ENCODE measurements around the gene C2CD4A.

The C2CD4A gene

DNA sequence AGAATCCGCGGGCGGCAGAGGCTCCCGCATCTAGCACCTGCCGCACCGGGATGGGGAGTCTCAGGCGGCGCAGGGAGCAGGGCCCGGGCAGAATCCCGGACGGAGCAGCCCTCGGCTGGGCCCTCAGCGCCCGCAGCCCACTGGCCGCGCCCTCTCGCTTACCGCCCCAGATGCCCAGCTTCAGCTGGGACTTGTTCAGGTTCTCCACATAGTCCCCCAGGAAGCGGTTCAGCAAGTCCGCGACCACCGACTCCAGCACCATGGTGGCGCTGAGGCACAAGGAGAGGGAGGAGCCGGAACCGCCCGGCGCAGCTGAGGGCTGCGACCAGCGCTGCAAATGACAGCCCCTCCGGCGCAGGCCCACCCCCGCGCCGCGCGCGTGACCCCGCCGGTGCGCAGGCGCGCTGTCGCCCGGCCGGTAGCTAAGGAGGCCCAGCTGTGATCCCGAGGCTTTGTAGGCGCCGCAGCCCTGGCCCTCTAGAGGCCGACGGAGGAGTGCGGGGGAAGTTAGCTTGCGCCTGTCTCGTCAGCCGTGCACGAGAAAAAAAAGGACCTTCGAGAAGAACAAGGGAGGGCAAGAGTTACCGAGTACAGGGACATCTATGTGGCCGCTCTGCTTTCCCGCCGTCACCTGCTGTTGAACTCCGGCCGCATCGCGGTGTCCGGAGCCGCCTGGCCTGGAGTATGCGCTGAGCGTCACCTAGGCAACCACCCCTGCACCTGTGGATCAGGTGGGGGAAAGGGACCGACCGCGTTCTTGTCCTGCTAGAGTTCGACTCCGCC lies 6.5 kb upstream of the C2CD4A start, which contains the start of gene VPS13C:
Gene VPS13C, minus strand, starts transcription at position 335 of the 783 bp plus-strand sequence. Its CDS starts 73 bp downstream, at position 262.
- peak; percentile 71 for TF ChIP-seq POLR2AphosphoS5 (IDR thresholded peaks at IDR 0.05; ENCODE audit: low read depth, low read length)
- peak; percentile 26; the same call in 1 of the 2 replicates for TF ChIP-seq SIN3A (IDR thresholded peaks at IDR 0.05; ENCODE audit: borderline replicate concordance, insufficient read depth, low read length)
- TF ChIP-seq FOXP2 (optimal IDR thresholded peaks at IDR 0.05; ENCODE audit: borderline replicate concordance, extremely low read depth, extremely low read length, insufficient read depth): peak; percentile 85
- TF ChIP-seq TAF1 (IDR thresholded peaks at IDR 0.05; ENCODE audit: borderline replicate concordance, insufficient read depth, low read length): peak; percentile 43; the same call in 1 of the 2 replicates
- TF ChIP-seq, protein P1, sequence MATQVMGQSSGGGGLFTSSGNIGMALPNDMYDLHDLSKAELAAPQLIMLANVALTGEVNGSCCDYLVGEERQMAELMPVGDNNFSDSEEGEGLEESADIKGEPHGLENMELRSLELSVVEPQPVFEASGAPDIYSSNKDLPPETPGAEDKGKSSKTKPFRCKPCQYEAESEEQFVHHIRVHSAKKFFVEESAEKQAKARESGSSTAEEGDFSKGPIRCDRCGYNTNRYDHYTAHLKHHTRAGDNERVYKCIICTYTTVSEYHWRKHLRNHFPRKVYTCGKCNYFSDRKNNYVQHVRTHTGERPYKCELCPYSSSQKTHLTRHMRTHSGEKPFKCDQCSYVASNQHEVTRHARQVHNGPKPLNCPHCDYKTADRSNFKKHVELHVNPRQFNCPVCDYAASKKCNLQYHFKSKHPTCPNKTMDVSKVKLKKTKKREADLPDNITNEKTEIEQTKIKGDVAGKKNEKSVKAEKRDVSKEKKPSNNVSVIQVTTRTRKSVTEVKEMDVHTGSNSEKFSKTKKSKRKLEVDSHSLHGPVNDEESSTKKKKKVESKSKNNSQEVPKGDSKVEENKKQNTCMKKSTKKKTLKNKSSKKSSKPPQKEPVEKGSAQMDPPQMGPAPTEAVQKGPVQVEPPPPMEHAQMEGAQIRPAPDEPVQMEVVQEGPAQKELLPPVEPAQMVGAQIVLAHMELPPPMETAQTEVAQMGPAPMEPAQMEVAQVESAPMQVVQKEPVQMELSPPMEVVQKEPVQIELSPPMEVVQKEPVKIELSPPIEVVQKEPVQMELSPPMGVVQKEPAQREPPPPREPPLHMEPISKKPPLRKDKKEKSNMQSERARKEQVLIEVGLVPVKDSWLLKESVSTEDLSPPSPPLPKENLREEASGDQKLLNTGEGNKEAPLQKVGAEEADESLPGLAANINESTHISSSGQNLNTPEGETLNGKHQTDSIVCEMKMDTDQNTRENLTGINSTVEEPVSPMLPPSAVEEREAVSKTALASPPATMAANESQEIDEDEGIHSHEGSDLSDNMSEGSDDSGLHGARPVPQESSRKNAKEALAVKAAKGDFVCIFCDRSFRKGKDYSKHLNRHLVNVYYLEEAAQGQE (IDR thresholded peaks at IDR 0.05; ENCODE audit: insufficient read depth in 1 of 2, low read depth in 2 of 2, low read length in 2 of 2): peak in 1 of 2 experiments; percentile 8; a peak in 1 of 4 replicates

DNA sequence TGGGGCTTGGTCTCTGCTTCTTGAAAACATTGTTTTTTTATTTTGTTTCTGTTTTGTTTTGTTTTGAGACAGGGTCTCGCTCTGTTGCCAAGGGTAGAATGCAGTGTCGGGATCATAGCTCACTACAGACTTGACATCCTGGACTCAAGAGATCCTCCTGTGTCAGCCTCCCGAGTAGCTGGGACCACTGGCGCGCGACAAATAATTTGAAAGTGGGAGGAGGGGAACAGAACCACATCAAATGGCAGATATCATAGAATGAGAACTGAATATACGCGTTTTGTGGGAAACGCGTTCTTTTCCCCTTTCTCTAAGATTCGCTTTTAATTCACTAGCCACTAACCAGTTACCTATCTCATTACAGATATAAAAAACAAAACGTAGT lies 5.9 kb upstream of the C2CD4A start:
- TF ChIP-seq FOXP2 (optimal IDR thresholded peaks at IDR 0.05; ENCODE audit: borderline replicate concordance, extremely low read depth, extremely low read length, insufficient read depth): no peak
- TF ChIP-seq SIN3A (IDR thresholded peaks at IDR 0.05; ENCODE audit: borderline replicate concordance, insufficient read depth, low read length): no peak
- no peak for TF ChIP-seq TAF1 (IDR thresholded peaks at IDR 0.05; ENCODE audit: borderline replicate concordance, insufficient read depth, low read length)
- TF ChIP-seq, protein P1 (IDR thresholded peaks at IDR 0.05; ENCODE audit: insufficient read depth in 1 of 2, low read depth in 2 of 2, low read length in 2 of 2): no peak
- no peak for TF ChIP-seq POLR2AphosphoS5 (IDR thresholded peaks at IDR 0.05; ENCODE audit: low read depth, low read length)

DNA sequence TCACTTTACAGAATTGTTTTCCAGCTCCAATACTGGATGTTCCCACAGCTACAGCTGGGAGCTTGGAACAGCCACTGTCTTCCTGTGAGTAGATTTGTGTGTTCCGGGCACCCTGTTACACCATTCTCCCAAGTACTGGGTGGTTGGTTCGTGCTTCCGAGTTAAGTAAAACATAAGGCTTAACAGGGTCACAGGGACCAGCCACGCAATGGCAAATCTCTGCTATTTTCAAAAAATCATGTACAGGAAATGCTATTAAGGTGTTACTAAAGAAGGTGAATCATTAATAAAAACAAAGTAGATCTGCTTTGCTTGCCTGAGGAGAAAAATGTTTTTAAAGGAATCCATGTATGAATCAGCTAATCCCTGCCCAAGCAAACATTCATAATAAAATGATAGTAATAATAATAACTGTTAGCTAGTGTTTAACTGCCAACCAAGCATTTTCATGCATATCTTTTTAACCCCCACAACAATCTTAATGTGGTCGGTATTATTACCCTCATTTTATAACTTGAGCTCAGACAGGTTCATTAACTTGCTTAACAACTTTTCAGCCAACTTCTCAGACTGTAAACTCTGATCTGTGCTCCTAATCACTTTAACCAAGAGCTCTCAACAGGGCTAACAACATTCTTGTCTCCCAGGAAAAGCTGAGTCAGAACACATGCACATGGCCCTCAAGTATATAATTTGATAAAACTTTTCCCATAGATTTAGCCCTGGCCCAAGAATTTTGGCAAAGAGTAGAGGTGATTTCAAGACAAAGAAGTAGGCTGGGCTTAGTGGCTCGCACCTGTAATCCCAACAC lies 2.7 kb upstream of the C2CD4A start:
- TF ChIP-seq TAF1 (IDR thresholded peaks at IDR 0.05; ENCODE audit: borderline replicate concordance, insufficient read depth, low read length) (no peak), FOXP2 (optimal IDR thresholded peaks at IDR 0.05; ENCODE audit: borderline replicate concordance, extremely low read depth, extremely low read length, insufficient read depth) (no peak), SIN3A (IDR thresholded peaks at IDR 0.05; ENCODE audit: borderline replicate concordance, insufficient read depth, low read length) (no peak), POLR2AphosphoS5 (IDR thresholded peaks at IDR 0.05; ENCODE audit: low read depth, low read length) (no peak)
- TF ChIP-seq, protein P1 (IDR thresholded peaks at IDR 0.05; ENCODE audit: insufficient read depth in 1 of 2, low read depth in 2 of 2, low read length in 2 of 2): no peak

DNA sequence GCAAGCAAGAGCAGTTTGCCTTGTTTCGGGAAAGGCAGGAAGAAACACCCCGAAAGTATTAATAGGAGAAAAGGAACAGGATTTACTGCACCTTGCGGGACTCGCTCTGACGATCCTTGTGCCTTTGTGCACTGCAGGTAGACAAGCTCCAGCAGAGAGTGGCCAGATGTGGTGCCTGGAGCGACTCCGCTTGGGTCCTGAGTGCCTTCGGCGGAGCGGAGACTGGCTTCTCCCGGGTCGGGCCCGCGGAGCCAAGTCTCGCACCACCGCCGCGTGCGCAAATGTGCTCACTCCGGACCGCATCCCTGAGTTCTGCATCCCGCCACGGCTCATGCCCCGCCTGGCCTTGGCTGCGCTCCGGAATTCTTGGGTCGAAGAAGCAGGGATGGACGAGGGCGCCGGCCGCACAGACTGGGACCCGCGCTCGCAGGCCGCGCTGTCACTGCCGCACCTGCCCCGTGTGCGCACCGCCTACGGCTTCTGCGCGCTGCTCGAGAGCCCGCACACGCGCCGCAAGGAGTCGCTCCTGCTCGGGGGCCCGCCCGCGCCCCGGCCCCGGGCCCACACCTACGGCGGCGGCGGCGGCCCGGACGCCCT lies 769 bp downstream of the C2CD4A start:
- TF ChIP-seq TAF1 (IDR thresholded peaks at IDR 0.05; ENCODE audit: borderline replicate concordance, insufficient read depth, low read length) (no peak), POLR2AphosphoS5 (IDR thresholded peaks at IDR 0.05; ENCODE audit: low read depth, low read length) (no peak), FOXP2 (optimal IDR thresholded peaks at IDR 0.05; ENCODE audit: borderline replicate concordance, extremely low read depth, extremely low read length, insufficient read depth) (no peak), SIN3A (IDR thresholded peaks at IDR 0.05; ENCODE audit: borderline replicate concordance, insufficient read depth, low read length) (no peak)
- TF ChIP-seq, protein P1 (IDR thresholded peaks at IDR 0.05; ENCODE audit: insufficient read depth in 1 of 2, low read depth in 2 of 2, low read length in 2 of 2): no peak
